CD4-positive, CD25-positive, alpha-beta regulatory T cell (primary cell): ENCODE measurements around the gene PCSK6. TPM values are rescaled to one million over a fixed set of nuclear protein-coding genes. Genes with fewer than 3 reads are reported as not detected.

Experiments used
- ATAC-seq, 2 donors: fragments of 150-1000 bp; cut with Tn5 transposase; one replicate each; pipeline ENCODE4 v1.10.0; 2021; ENCODE audit warnings: low read depth in 2 of 2, moderate number of reproducible peaks in 2 of 2, moderate library complexity in 1 of 2
- DNase-seq, 3 donors: peaks; one replicate each; pipeline versions ENCODE4 v3.0.0 to v3.0.0-alpha.2; 2012 to 2022; ENCODE audit warnings: mixed read lengths in 1 of 3
- H3K27ac ChIP-seq: one replicate; pipeline ENCODE4 v1.7.0; 2013; ENCODE audit warnings: mild to moderate bottlenecking, low read length; ENCODE audit not compliant: insufficient read depth, poor library complexity, severe bottlenecking
- H3K27me3 ChIP-seq: one replicate; pipeline ENCODE4 v1.7.0; 2013; ENCODE audit warnings: low read length; ENCODE audit not compliant: control insufficient read depth, insufficient read depth
- H3K36me3 ChIP-seq: one replicate; pipeline ENCODE4 v1.7.0; 2013; ENCODE audit warnings: mild to moderate bottlenecking, low read length, moderate library complexity; ENCODE audit not compliant: control insufficient read depth, insufficient read depth
- H3K4me1 ChIP-seq: 2 replicates; pipeline ENCODE4 v1.7.0; 2013; ENCODE audit warnings: mild to moderate bottlenecking, low read length; ENCODE audit not compliant: insufficient read depth, control insufficient read depth, poor library complexity, severe bottlenecking
- H3K4me3 ChIP-seq: one replicate; pipeline ENCODE4 v1.7.0; 2013; ENCODE audit warnings: low read depth, mild to moderate bottlenecking, low read length, moderate library complexity
- H3K9me3 ChIP-seq, 2 experiments: 1 replicate in 1 of 2; 2 replicates in 1 of 2; pipeline ENCODE4 v1.7.0; 2013; ENCODE audit warnings: low read length in 2 of 2, mild to moderate bottlenecking in 1 of 2, moderate library complexity in 1 of 2; ENCODE audit not compliant: control insufficient read depth in 2 of 2
- H3K27ac Mint-ChIP-seq, 3 donors: one replicate each; pipeline ENCODE4 v1.8.0; 2020 to 2022; ENCODE audit warnings: mild to moderate bottlenecking in 3 of 3, mixed read lengths in 3 of 3, moderate library complexity in 2 of 3
- H3K27me3 Mint-ChIP-seq: one replicate; pipeline ENCODE4 v1.8.0; 2022; ENCODE audit warnings: mild to moderate bottlenecking, mixed read lengths
- H3K36me3 Mint-ChIP-seq: one replicate; pipeline ENCODE4 v1.8.0; 2020; ENCODE audit warnings: mixed read lengths
- H3K4me1 Mint-ChIP-seq, 4 donors: one replicate each; pipeline ENCODE4 v1.8.0; 2020 to 2022; ENCODE audit warnings: mixed read lengths in 4 of 4, mild to moderate bottlenecking in 1 of 4
- H3K4me3 Mint-ChIP-seq, 4 donors: one replicate each; pipeline ENCODE4 v1.8.0; 2020 to 2022; ENCODE audit warnings: mild to moderate bottlenecking in 4 of 4, mixed read lengths in 4 of 4, moderate library complexity in 3 of 4
- H3K9me3 Mint-ChIP-seq, 7 donors: one replicate each; pipeline ENCODE4 v1.8.0; 2020 to 2022; ENCODE audit warnings: mixed read lengths in 7 of 7, mild to moderate bottlenecking in 3 of 7, moderate library complexity in 2 of 7
- polyA plus RNA-seq, 4 donors: library from polyadenylated mRNA; unstranded; fragments of 300-500 nt; fragmentation: Illumina TruSeq; gene quantifications; one replicate each; pipeline ENCODE4 v1.2.3, GENCODE V29; 2021
- total RNA-seq: library from RNA; stranded (reverse); gene quantifications from one replicate; pipeline ENCODE4 v1.2.3, GENCODE V29; 2022

The PCSK6 gene
- total and polyA plus RNA-seq, 5 donors from 2014 or later, result 0.07 to 1.1 (median 0.22) TPM; not detected in 1

DNA sequence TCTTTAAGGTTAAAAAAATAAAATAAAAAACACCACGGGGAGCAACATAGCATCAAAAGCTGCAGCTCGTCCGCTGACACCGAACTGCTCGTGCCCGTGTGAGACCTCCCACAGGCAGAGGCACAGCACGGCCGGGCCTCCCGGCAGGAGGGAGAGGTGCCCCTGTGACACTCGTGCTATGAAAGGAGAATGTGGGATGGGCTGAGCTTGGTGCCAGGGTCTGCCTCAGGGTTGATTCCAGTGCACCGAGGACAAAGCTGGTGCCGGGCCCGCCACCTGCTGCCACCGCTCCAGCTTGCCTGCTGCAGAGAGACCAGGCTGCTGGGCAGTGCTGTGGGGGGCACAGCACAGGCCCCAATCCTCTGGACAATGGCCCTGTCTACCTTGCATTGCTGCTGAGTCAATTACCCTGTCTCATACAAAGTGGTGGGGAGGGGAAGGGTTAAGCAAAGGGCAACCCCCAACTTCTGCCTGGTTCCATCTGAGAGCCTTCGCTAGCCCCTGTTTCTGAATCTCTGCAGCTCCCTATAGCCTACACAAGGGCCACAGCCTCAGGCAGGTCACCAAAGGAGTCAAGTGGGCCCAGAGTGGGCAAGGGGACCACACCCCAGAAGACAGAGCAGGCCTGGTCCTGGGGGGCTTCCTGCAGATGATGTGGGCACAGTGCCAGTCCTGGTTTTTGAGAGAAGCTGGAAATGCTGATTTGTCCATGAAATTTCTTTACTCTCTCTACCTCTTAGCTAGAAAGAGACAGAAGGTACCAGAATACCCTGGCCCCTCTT, 120.5 kb downstream of the PCSK6 start:
- no peaks in the 10 kb centered on the region for H3K9me3 ChIP-seq
- no peak overlapping the region for H3K27ac ChIP-seq
- no peaks in the 10 kb centered on the region for H3K4me1 ChIP-seq
- no peaks in the 10 kb centered on the region for H3K36me3 ChIP-seq
- no peak overlapping the region for H3K4me3 ChIP-seq
- Mint-ChIP-seq H3K4me3 (no peak overlapping the region), H3K27ac (no peak overlapping the region), H3K27me3 (peaks cover 4% of the 10 kb centered on the region), H3K9me3 (peaks cover 0 to 6% (median 0%) of the 10 kb centered on the region in 7 donors), H3K36me3 (no peaks in the 10 kb centered on the region), H3K4me1 (peaks cover 0 to 2% (median 0%) of the 10 kb centered on the region in 4 donors)
- no peak for ATAC-seq
- DNase-seq, result no peak
- H3K27me3 ChIP-seq, result no peaks in the 10 kb centered on the region

DNA sequence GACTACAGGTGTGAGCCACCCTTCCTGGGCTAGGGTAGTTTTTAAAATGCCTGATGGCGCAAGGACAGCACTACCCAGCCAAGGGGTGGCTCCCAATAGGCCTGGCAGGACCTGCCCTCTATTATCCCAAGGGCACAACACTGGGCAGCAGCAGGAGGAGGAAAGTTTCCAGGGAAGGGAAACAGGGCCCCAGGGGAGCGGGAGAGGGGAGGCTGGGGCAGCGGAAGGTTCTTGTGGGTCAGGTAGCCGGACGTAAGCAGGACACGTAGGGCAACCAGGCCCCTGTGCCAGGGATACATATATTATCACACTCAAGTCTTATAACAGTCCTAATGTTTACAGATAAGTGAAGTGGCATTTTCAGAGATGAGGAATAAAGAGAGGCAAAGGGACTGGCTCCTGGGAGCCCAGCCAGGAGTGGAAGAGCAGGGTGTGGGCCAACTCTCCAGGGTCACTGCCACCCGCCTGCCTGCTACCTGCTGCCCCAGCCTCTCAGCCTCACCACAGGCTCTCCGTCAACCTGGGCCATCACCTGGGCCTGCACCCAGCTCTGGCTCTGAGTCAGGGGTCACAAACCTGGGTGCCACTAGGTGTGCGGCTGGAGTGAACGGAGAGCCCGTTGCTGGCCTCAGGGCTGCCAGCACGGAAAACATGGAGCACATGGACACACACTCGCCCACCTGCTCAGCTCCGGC, 121.3 kb downstream of the PCSK6 start:
- Mint-ChIP-seq H3K27ac (no peak overlapping the region), H3K27me3 (peaks cover 4% of the 10 kb centered on the region), H3K9me3 (peaks cover 0 to 6% (median 0%) of the 10 kb centered on the region in 7 donors), H3K4me1 (peaks cover 0 to 2% (median 0%) of the 10 kb centered on the region in 4 donors), H3K4me3 (no peak overlapping the region), H3K36me3 (no peaks in the 10 kb centered on the region)
- Histone ChIP-seq H3K36me3 (no peaks in the 10 kb centered on the region), H3K27ac (no peak overlapping the region), H3K9me3 (no peaks in the 10 kb centered on the region), H3K4me1 (no peaks in the 10 kb centered on the region), H3K27me3 (no peaks in the 10 kb centered on the region), H3K4me3 (no peak overlapping the region)
- ATAC-seq (no peak), DNase-seq (no peak)

DNA sequence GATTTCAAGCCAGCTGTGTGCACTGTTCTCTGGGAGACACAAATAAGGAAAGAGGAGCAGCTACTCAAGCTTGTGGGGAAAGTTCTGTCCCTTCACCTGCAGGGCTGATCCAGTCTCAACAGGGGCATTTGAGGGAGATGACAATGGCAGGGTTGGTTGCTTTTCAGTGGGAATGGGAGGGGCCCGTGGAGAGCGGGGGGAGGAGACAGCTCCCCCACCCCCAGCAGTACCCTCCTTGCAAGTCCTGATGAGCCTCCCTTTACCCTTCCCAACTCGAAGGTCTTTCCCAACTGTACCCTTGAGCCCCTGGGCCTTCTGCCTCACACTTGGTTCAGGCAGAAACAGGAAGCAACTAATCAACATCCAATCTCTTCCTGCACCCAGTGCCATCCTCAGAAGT, 122.7 kb downstream of the PCSK6 start:
- Histone ChIP-seq H3K27me3 (no peaks in the 10 kb centered on the region), H3K9me3 (no peaks in the 10 kb centered on the region), H3K36me3 (no peaks in the 10 kb centered on the region), H3K27ac (no peak overlapping the region), H3K4me1 (no peaks in the 10 kb centered on the region), H3K4me3 (no peak overlapping the region)
- DNase-seq (no peak), ATAC-seq (no peak)
- Mint-ChIP-seq H3K4me3 (no peak overlapping the region), H3K4me1 (no peaks in the 10 kb centered on the region), H3K27me3 (peaks cover 4% of the 10 kb centered on the region), H3K9me3 (peaks cover 0 to 6% (median 1%) of the 10 kb centered on the region in 7 donors), H3K27ac (no peak overlapping the region), H3K36me3 (no peaks in the 10 kb centered on the region)

DNA sequence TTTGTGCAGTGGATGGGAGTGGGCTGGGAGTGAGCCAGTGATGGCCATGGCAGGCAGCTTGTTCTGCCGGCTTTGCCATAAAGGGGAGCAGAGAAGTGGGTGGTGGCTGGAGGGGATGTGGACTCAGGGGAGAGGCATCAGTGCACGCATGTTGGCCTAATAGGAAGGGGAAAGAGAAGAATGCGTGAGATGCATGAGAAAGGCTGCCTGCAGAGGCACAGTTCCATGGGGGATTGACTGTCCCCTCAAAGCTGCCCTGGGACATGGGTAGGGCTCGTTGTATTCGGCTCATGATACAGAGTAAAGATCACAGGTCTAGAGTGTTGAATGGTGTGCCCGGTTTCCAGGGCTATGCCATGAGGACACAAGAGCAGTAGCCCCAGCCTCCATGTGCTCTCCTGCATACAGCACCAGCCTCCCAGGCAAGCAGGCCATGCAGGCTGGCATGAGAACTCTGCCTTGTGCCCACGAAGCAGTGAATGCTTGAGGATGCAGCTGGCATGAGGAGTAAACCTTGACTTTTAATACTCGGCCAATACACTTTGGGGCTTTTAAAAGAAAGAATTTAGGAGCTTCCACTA, 126.4 kb downstream of the PCSK6 start:
- no peaks in the 10 kb centered on the region for H3K36me3 ChIP-seq
- no peak overlapping the region for H3K27ac ChIP-seq
- H3K4me3 Mint-ChIP-seq, result no peak overlapping the region
- H3K4me3 ChIP-seq, result no peak overlapping the region
- no peaks in the 10 kb centered on the region for H3K27me3 ChIP-seq
- H3K4me1 Mint-ChIP-seq, result no peaks in the 10 kb centered on the region
- peak overlapping the region in 1 of 3 donors; percentile 90 for H3K27ac Mint-ChIP-seq
- H3K36me3 Mint-ChIP-seq, result no peaks in the 10 kb centered on the region
- no peaks in the 10 kb centered on the region for H3K9me3 ChIP-seq
- DNase-seq (no peak), ATAC-seq (no peak)
- no peaks in the 10 kb centered on the region for H3K4me1 ChIP-seq
- H3K27me3 Mint-ChIP-seq, result no peaks in the 10 kb centered on the region
- H3K9me3 Mint-ChIP-seq, result peaks cover 0 to 6% (median 1%) of the 10 kb centered on the region in 7 donors

DNA sequence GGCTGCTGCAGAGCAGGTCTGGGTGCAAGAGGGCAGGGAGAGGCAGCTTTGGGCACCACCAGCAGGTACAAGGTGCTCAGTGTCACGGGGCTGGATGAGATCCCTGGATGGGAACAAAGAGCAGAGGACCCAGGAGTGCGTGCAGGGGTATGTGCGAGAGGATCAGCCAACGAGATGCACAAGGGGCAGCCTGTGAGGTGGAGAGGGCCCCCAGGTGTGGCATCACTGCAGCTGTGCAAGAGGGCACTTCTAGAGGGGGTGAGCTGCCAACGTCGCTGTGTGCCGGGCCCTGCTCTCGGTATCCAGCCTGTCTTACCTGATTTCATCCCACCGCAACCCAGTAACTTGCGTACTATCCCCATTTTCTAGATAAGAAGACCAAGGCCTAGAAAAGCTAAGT, 127.1 kb downstream of the PCSK6 start:
- Mint-ChIP-seq H3K27ac (peak overlapping the region in 1 of 3 donors; percentile 90), H3K27me3 (no peaks in the 10 kb centered on the region), H3K4me3 (no peak overlapping the region), H3K36me3 (no peaks in the 10 kb centered on the region), H3K9me3 (peaks cover 0 to 6% (median 1%) of the 10 kb centered on the region in 7 donors), H3K4me1 (no peaks in the 10 kb centered on the region)
- Histone ChIP-seq H3K4me3 (no peak overlapping the region), H3K36me3 (no peaks in the 10 kb centered on the region), H3K27ac (no peak overlapping the region), H3K4me1 (no peaks in the 10 kb centered on the region), H3K9me3 (no peaks in the 10 kb centered on the region), H3K27me3 (no peaks in the 10 kb centered on the region)
- DNase-seq, result no peak
- ATAC-seq, result no peak

DNA sequence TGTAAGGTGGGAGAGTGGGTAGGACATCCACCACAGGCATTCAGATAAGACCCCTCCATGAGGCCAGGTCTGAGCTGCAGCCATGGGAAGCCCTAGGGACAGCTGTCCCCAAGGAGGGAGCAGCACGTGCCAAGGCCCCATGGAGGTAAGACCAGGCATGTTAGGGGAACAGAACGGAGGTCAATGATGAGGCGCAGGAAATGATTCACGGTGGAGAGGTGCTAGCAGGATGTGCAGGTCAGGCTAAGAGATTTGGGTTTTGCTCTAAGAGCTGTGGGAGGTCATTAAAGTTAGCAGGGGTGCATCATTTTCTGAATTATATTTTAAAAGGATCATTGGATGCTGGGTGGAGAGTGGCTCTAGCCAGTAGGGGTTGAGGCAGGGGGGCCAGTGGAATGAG, 128.1 kb downstream of the PCSK6 start:
- no peaks in the 10 kb centered on the region for H3K4me1 ChIP-seq
- Mint-ChIP-seq H3K27ac (no peak overlapping the region), H3K4me1 (no peaks in the 10 kb centered on the region), H3K27me3 (no peaks in the 10 kb centered on the region), H3K36me3 (no peaks in the 10 kb centered on the region), H3K4me3 (no peak overlapping the region), H3K9me3 (peaks cover 0 to 6% (median 1%) of the 10 kb centered on the region in 7 donors)
- no peak overlapping the region for H3K27ac ChIP-seq
- no peaks in the 10 kb centered on the region for H3K36me3 ChIP-seq
- H3K9me3 ChIP-seq, result no peaks in the 10 kb centered on the region
- no peak overlapping the region for H3K4me3 ChIP-seq
- H3K27me3 ChIP-seq, result no peaks in the 10 kb centered on the region
- DNase-seq, result no peak
- ATAC-seq, result no peak

DNA sequence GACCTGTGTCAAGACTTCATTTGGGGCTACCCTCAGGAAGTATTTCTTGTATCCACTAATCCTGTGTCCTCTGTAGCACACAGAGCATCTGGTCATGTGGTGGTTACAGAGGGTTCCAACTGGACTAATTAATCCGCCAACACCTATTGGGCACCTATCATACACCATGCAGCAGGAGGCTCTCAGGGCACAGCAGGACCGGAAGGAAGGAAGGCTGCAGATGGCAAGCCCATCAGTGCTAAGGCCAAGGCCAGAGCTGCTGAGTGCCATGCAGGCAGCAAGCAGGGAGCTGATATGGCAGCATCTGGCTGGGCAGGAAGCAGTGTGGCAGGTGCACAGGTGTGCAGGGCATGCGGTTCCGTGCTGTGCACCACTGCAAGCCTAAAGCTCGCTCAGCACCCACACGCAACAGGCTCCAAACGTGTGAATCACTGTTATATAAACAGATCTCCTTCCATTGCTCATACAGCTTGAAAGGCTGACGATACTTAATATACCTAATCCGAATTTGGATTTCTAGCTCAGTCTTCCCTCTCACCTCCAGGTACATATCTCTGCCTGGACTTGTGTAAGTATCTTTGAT, 130.1 kb downstream of the PCSK6 start:
- H3K36me3 Mint-ChIP-seq, result no peaks in the 10 kb centered on the region
- no peak overlapping the region for H3K4me3 Mint-ChIP-seq
- H3K36me3 ChIP-seq, result no peaks in the 10 kb centered on the region
- no peaks in the 10 kb centered on the region for H3K4me1 ChIP-seq
- H3K4me3 ChIP-seq, result no peak overlapping the region
- peak overlapping the region in 1 of 3 donors; percentile 11 for H3K27ac Mint-ChIP-seq
- no peaks in the 10 kb centered on the region for H3K27me3 ChIP-seq
- ATAC-seq, result no peak
- H3K4me1 Mint-ChIP-seq, result no peaks in the 10 kb centered on the region
- no peaks in the 10 kb centered on the region for H3K27me3 Mint-ChIP-seq
- DNase-seq, result no peak
- H3K27ac ChIP-seq, result no peak overlapping the region
- no peaks in the 10 kb centered on the region for H3K9me3 ChIP-seq
- H3K9me3 Mint-ChIP-seq, result peaks cover 0 to 1% (median 0%) of the 10 kb centered on the region in 7 donors
